ENCODE measurements around the gene WNT6. TPM values are rescaled to one million over a fixed set of nuclear protein-coding genes. Genes with fewer than 3 reads are reported as not detected.

WNT6 gene
- total RNA-seq, 1 donor from 2014 or later = not detected

DNA sequence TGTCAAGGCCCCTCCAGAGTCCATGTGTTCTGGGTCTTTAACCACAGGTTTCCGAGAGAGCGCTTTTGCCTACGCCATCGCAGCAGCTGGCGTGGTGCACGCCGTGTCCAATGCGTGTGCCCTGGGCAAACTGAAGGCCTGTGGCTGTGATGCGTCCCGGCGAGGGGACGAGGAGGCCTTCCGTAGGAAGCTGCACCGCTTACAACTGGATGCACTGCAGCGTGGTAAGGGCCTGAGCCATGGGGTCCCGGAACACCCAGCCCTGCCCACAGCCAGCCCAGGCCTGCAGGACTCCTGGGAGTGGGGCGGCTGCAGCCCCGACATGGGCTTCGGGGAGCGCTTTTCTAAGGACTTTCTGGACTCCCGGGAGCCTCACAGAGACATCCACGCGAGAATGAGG is 30.3 kb downstream of the WNT6 start:
- DNase-seq (ENCODE audit: low spot score in 2 of 2) (no peak), FAIRE-seq (no peak)

DNA sequence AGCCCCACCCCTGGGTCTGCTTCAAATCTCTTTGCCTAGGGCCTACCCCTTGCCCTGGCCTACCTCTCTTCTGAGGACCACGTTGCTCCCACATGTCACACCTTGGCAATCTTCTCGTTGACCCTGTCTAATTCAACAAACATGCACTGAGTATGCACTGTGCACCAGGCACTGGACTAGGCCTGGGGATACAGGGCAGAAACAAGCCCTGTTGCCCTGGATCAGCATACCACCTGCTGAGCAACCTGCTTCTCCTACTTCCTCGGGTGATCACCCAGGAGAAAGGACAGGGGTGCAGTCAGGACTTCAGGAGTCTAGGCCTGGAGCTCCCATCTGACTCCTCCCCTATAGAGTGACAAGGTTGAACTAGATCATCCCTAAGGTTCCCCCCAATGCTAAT is 30.8 kb downstream of the WNT6 start:
- FAIRE-seq (no peak), DNase-seq (ENCODE audit: low spot score in 2 of 2) (peak in 1 of 2 donors; percentile 7)

DNA sequence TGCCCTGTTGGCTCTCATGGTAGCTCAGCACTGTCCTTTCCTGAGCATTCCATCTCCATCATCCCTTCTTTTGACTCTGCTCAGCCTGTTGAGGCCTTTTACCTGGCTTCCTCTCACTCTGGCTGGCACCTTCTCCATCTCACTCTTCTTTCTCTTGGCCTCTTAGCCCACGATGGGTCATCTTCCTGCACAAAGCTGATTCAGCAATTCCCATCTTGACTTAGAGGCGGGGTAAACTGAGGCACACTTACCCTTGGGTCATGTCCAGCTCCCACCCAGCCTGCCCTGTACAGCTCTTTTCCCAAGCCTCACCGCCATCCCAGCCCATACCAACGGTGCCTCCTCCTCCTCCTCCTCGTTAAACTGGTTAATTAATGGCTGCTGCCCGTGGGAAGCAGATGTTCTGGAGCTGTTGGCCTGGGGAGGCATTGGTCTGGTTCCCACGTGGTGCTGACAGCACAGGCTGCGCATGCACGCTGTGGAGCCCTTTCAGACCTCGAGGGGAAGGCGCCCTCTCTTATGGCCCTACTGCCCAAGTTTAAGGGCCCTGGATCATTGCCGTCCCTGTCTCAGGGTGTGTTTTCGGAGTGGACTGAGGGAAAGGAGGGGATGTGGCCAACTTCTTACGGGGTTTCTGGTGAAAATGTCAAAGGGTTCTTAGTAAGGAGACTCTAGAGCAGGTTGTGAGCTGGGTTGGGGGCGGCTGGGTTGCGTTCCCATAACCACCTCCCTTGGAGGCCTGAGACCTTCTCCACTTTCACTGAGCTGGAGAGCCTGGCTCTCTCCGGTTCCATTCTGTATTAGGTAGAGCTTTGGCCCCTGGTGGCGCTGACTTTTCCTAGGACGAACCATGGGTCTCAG is 31.9 kb downstream of the WNT6 start:
- FAIRE-seq (no peak), DNase-seq (ENCODE audit: low spot score in 2 of 2) (peak in 1 of 2 donors; percentile 12)

DNA sequence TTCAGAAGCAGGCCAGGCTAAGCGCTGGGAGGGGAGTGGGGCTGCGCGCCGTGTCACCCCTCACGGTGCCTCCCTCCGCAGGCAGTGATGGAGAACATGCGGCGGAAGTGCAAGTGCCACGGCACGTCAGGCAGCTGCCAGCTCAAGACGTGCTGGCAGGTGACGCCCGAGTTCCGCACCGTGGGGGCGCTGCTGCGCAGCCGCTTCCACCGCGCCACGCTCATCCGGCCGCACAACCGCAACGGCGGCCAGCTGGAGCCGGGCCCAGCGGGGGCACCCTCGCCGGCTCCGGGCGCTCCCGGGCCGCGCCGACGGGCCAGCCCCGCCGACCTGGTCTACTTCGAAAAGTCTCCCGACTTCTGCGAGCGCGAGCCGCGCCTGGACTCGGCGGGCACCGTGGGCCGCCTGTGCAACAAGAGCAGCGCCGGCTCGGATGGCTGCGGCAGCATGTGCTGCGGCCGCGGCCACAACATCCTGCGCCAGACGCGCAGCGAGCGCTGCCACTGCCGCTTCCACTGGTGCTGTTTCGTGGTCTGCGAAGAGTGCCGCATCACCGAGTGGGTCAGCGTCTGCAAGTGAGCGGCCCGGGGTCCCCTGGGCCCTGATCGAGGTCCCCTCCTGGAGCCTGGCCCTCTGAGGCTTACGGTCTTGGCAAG is 33.2 kb downstream of the WNT6 start:
- FAIRE-seq (no peak), DNase-seq (ENCODE audit: low spot score in 2 of 2) (peak; percentile 74 to 83)

DNA sequence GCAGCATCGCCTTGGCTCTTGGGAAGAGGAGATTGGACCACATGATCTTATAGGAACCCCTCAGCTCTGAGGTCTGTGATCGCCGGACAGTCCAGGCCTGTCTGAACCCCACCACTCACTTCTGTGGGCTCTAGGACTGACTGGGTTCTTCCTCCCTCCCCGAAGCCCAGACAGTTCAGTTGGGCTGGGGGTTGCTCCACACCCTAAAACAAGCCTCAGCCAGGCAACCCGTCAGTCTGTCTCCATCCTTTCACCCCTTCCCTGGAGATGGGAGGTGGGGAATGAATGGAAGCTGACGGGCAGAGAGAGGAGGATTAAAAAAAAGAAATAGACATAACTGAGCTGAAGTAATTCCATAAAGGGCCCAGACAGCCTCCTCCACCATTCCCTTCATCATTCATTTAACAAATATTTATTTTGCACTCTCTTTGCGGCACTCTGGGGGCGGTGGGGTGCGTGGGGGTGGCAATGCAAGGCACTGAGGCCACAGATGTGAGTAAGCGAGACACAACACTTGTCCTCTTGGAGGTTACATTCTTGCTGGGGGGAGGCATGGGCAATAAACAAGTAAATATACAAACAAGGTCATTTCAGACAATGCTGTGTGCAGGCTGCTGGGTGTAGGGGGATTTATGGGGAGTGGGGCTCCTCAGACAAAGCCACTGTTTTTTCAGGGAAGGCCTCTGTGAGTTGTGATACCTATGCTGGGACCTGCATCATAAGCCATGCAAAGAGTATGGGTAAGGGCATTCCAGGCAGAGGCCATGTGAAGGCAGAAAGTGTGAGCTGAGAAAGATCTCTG is 33.9 kb downstream of the WNT6 start:
- DNase-seq (ENCODE audit: low spot score in 2 of 2) (no peak), FAIRE-seq (no peak)

DNA sequence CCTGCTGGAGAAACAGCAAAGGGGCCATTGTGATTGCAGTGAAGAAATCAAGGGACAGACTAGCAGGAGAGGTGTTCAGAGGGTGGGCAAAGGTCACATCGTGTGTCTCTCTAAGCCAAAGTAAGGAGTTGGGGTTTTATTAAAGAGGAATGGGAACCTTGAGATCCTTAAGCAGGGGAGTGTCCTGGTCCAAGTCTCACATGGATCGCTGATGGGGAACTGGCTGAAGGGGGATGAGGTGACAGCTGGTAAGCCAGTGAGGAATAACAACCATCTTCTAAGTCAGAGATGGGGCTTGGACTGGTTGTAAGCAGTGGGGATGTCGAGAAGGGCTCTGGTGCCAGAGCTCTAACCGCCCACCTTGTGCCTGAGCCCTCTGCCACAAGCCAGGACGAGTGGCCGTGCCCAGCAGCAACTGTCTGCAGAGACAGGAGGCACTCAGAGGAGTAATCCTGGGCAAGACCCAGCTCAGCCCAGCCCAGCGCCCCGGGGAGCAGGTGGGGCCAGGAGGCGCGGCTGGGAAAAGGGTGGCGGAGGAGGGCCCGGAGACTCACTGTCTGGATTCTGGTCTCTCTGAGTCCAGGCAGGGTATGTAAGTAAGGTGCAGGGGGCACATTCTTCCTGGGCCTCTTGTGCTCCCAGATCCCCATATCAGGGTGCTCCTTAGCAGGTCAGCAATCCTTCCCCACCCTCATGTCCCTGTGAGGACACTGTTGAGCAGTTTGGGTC is 34.7 kb downstream of the WNT6 start:
- FAIRE-seq = no peak
- DNase-seq (ENCODE audit: low spot score in 2 of 2) = peak in 1 of 2 donors; percentile 26

DNA sequence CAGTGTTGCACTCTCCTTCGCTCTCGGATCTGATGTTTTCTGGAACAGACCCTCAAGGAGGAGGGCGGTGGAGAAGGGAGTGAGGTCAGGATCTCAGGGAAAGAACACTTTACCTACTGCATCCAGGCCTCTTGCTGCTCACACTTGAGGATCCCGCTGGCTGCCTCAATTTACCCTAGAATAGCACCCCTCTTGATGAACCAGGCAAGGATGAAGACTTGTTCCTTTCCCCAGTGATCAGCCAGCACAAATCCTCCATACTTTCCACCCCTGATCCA is 35.2 kb downstream of the WNT6 start:
- FAIRE-seq = no peak
- no peak for DNase-seq (ENCODE audit: low spot score in 2 of 2)

DNA sequence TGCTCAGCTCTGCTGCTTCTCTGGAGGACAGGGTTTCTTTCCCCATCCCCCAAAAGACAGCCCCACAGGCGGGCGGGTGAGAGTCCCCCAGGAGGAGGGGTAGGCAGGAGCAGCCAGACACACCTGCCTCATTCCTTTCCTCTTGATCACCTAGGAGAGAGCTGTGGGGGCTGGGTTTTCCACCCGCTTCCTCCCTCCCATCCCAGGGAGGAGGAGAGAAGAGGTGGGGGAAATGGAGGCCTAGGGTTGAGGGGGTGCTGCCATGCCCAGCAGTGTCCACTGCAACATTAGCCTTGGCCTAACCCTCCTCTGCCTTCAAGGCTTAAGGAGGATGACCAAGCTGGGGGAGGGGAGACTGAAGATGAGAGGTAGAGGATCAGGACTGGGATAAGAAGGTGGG is 35.7 kb downstream of the WNT6 start:
- DNase-seq (ENCODE audit: low spot score in 2 of 2) (peak in 1 of 2 donors; percentile 29), FAIRE-seq (no peak)

DNA sequence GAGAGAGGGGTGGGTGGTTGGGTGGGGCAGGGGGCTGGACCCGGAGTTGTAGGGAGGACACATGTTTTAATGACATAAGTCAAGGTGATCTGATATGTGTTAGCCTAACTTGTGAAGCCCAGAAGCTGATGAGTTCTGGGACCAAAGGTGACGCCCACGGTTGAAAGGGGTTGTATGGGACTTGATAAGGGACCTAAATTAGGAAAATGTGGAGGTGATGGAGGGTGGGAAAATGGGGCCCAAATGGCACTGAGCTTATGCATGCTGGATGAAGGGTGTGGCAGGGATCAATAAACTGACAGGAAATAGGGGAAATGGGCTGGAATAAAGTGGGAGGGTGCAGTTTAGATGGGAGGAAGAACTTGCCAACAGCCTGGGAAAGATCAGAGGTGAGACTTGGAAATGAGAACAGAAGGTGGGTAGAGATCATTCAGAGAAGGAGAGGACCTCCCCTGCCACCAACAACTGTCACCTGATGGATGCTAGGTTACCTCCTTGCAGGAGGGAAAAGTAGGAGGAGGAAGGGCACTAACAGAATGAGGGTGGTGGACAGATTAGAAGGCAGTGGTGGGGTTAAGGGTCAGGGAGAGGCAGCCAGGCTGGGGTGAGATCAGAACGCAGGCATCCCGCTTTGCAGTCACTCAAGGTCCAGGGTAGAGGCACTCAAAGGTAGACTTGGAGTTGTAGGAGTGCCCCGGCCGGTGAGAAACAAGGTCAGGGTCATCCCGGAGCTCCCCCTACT is 36.3 kb downstream of the WNT6 start:
- DNase-seq (ENCODE audit: low spot score in 2 of 2) (peak in 1 of 2 donors; percentile 24), FAIRE-seq (no peak)

DNA sequence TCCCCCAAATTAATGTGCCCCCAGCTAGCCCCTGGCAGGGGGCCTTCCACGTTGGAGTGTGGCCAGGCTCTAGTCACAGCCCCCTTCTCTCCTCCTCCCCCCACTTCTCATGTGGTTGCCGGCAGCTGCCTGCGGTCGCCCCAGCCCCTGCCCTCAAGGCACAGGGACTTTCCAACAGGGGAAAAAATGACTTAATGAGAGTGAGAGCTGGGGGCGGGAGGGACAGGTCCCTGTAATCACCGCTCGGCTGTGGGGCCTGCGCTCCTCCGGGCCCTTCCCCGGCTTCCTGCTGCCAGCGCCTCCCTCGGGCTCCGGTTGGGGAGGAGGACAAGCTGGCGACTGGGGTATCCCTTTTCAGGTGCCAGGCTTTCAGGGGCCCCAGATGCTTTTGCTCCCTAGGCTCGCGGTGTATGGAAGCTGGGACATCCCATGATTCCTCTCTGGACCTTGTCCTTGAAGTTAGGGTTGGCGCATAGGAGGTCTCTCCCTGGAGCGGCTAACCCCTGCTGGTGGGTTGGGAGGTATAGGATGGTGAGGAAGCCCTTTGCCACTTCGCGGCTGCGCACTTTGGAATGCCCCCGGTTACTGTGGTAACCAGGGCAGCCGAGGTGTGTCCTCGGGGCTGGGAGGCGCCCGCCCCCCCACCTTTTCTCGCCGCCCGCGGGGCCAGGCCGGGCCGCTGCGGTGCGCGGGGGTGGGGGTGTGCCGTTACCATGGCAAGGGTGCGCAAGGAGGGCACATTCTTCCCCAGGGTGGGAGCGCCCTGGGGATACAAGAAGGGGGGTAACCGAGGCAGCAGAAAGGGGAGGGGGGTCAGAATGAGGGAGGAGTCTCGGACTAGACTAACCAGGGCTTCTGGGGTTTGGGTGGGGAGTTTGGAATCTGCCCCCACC is 37.1 kb downstream of the WNT6 start:
- DNase-seq (ENCODE audit: low spot score in 2 of 2) (peak in 1 of 2 donors; percentile 44), FAIRE-seq (no peak)

DNA sequence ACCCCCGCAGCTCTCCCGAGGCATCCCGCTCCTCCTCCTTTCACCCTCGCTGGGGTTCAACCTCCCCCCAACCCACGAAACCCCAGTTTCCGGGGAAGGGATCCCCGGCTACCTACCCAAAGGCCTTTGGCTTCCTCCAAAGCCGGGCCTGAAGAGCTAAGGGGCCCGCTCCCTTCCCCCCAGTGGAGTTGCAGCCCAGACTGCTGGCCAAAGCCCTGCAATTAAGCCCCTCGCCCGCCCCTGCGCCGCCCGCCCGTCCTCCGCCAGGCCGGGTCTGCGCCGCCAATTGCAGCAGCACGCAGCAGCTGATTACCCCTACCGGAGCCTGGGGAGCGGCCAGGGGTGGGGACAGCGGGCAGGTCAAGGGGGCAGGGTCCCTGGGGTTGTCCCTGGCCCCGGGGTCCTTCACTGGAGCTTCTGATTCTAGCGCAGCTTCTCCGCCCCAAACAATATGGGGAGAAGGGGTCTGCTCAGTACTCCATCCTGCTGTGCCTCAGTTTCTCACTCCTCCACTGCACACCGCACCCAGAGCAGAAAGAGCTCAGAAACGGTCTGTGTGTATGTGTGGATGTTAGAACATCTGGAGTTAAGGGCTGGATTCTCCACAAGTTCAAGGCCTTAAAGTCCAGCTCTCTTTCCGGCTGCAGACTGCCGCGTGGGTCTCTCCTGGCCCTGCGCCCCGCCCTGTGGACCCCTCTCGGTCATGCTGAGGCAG is 37.9 kb downstream of the WNT6 start:
- DNase-seq (ENCODE audit: low spot score in 2 of 2) (peak in 1 of 2 donors; percentile 28), FAIRE-seq (no peak)

DNA sequence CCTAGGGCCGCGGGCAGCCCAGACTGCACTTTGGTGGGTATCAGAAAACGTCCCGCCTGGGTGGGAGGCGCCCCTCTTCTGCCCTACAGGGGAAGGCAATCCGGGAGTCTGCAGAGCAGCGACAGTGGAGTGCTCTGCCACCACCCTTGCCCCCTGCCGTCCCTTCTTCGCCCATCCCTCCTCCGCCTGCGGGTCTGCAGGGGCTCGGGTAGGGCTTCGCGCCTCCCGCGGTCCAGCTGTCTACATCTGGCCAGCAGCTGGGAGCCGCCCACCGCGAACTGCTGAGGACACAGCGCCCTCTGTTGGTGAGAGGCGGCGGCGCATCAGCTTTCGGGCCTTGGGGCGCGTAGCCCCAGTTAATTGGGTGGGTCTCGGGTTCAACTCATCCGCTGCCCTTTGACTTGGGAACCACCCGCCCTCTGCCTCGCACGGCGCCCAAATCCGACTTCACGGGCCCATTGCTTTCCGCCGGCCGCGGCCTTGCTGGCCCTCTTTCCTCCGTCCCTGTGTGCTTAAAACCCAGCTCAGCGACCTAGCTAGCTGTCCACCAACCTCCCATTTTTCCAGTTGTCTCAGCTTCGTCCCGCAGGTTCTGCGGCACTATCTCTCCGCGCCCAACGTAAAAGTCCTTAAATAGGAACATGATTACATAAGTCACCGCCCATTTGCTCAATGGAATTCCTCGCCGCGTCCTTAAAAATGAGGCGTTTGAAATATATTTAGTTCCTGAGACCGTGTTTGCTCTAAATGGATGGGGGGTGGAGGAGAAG is 38.7 kb downstream of the WNT6 start:
- peak; percentile 78 for DNase-seq (ENCODE audit: low spot score in 2 of 2)
- FAIRE-seq = no peak

DNA sequence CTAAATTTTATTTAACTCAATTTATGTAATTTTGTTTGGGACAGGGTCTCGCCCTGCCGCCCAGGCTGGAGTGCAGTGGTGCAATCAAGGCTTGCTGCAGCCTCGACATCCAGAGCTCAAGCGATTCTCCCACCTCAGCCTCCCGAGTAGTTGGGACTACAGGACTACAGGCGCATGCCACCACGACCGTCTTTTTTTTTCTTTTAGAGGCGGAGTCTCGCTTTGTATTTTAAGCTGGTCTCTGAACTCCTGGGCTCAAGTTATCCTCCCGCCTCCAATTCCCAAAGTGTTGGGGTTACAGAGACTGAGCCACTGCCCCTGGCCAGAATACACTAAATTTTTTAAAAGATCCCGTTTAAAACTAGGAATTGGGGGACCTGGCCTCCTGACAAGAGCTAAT is 39.5 kb downstream of the WNT6 start:
- FAIRE-seq (no peak), DNase-seq (ENCODE audit: low spot score in 2 of 2) (no peak)

DNA sequence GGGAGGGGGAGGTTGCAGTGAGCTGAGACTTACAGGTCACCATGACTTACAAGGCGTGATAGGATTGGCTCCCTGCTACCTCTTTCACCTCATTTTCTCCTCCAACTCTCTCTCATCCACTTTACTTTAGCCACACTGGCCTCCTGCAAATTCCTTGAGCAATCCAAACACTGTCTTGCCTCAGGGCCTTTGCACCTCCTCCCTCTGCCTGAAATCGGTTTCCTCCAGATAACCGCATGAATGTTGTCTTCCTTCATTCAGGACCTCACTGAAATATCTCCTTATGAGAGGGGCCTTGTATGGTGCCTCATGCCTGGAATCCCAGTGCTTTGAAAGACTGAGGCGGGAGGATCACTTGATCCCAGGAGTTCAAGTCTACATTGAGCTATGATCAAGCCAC is 42.8 kb downstream of the WNT6 start:
- DNase-seq (ENCODE audit: low spot score in 2 of 2) (no peak), FAIRE-seq (no peak)

DNA sequence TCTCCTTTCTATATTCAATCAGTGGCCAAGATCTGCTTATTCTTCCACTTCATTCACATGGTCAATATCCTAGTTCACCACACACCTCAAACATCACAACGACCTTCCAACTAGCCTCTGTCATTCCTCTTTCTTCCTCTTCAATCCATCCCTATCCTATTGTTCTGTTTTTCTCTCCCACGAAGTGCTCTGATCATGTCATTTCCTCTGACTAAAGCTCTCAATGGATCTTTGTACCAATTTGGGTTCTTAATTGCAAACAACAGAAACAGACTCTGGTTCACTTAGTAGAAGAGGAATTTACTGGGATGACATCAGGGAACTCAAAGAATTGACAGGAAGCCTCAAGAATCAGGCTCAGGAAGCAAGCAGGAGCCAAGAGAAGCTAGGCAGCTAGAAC is 44.6 kb downstream of the WNT6 start:
- FAIRE-seq = no peak

DNA sequence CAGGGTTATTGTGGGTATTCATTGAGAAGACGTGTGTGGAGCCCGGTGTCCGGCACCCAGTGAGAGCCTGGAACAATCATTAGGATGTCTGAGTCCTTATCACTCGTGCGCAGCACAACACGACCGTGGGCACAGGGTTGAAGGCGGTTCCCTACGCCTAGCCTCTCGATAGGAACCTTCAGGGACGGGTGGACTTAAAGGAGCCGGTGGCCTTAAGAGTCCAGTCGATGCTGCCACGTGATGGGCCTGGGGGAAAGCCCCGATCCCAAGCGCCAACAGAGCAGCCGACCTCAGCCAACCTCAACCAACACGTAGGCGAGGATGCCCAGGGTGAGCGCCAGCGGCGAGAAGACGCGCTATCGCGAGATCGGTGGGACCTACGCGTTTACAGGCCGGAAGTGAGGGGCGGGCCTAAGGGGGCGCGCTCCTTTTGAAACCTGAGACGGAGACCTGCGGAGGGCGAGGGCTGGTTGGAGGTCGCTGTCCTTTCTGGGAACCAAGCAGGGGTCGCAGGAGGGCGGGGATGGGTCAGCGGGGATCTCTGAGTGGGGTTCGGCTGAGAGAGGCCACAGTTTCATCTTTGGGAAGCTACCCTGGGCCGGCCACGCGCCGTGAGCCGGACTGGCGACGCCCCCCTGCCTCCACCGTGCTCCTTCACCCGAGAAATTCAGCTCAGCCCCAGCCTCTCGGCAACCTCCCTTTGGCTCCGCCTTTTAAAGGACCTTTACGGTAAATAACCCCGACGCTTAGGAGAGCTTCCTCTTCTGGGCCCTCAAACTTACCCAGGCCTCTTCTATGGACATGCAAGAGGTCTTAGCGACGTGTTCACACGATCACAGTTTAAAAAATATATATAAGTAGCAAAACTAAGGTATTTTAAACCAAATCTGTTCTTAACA is 49.4 kb downstream of the WNT6 start:
- DNase-seq (ENCODE audit: low spot score in 2 of 2) = peak in 1 of 2 donors; percentile 90
- no peak for FAIRE-seq

More for the DNA sequence above, 44.6 kb downstream of the WNT6 start:
- no peak for DNase-seq (ENCODE audit: low spot score in 2 of 2)

All from frontal cortex (tissue), 4 donors.